Measurements from ENCODE around the gene CDC42EP4.
A peak's percentile ranks its signal among the peaks of the same experiment; 100 is the strongest.
"Not testable (repeated sequence)": the region's sequence is repeated elsewhere in the genome, so short reads cannot be mapped to it uniquely, and the experiment has no call there.

Gene CDC42EP4

GRCh38 chr17:73320601-73321264, 8.9 kb upstream of the CDC42EP4 start:
- DNase-seq (ENCODE audit: low spot score) = no peak

DNA sequence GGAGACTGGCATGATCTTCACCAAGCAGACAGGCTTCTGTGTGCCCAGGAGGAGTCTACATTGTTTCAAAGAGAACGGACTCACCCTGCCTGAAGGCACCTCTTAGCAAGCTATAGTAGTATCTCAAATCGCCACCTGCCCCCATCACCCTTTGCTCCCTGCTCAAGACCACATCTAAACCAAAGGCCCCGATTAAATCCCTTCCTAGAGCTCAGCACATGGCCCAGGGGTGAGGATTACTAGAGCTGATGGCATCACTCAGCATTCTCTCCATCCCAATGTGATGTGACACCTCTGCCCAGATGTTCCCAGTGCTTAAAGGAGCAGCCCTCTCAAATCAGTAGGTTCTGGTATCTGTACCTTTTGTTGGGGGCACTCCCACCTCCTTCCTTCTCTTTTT, 8.0 kb upstream of the CDC42EP4 start:
- DNase-seq (ENCODE audit: low spot score) = no peak

DNA sequence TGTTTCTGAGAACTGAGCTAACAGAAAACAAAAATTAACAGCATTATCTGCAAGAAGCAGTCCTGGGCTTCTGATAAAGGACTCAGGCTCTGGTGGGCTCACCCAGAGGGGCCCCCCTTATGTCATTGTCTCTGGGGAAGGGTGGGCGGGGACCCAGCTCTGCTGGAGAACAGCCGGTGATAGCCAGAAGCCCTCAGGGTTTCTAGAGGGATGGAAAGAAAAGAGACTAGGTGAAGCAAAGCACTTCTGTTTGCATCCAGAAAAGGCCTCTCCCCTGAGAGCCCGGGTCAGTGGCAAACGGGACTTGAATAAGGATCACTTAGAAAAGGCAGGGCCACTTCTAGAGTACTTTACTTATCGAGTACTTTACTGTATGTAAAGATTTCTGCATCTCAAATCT, 7.0 kb upstream of the CDC42EP4 start:
- no peak for DNase-seq (ENCODE audit: low spot score)

DNA sequence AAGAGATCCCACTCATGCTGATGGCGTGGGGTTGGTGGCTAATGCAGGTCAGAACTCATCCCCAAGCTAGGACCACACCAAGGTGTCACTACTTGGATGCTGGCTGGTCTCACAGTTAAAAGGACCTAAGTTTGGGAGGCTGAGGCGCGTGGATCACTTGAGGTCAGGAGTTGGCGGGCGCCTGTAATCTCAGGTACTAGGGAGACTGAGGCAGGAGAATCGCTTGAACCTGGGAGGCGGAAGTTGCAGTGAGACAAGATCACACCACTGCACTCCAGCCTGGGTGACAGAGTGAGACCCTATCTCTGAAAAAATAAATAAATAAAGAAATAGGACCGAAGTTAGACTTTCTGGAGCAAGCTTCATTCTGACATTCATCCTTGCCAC, 6.6 kb upstream of the CDC42EP4 start:
- DNase-seq (ENCODE audit: low spot score) = no peak

DNA sequence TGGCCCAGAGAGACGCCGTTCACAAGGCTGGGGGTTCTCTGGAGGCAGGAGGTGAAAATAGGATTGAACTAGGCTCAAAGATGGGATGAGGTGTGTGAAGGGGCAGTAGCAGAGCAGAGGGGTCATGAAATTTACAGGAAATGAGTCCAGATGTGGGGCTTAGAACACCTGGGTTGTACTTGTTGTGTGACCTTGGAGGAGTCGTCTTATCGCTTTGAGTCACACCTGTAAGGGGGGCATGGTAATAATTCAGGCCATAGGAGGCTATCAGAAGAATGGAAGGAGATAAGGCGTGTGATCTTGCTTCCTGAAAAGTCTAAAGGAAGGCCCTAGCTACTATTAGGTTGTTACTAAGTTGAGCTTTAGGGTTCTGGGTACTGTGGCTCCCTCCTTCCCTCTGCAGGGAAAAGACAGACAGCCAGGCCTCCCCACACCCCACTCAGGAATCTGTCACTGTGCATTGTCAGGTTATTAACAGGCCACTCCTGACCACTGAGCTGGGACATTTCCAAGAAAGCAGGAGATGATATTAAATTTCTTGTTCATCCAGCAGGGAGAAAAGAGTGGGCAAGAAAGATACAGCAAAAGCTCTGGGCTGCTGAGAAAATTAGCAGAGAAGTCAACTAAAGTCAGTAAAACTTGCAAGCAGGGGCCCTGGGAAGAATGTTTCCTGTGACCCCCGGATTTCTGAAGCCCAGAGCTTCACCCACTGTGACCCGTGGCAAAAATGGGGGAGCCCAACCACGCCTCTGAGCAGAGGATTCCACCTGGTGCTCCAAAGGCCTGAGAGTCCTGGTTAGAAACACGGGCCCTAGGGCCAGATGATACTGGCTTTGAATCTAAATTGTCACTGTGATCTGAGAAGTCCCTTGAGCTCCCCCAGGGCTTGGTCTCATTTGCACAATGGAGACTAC, 6.0 kb upstream of the CDC42EP4 start:
- no peak for DNase-seq (ENCODE audit: low spot score)

GRCh38 chr17:73316919-73317505, 5.2 kb upstream of the CDC42EP4 start:
- no peak for DNase-seq (ENCODE audit: low spot score)

DNA sequence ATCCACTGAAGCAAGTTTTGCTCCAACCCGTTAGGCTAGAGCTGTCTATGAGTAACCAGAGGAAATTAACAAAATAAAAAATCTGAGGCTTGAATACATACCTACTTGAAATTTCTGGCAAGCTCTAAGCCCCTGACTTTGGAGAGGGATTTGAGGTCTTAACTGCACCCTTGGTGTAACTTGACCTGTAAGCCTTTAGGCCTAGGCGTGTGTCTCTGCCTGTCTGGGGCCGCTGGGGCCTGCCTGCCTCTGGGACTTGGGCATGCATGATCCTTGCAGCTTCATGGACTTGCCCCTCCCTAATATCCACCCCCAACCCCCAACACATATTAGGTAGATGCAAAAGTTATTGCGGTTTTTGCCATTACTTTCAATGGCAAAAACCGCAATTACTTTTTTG, 3.7 kb upstream of the CDC42EP4 start:
- no peak for DNase-seq (ENCODE audit: low spot score)

DNA sequence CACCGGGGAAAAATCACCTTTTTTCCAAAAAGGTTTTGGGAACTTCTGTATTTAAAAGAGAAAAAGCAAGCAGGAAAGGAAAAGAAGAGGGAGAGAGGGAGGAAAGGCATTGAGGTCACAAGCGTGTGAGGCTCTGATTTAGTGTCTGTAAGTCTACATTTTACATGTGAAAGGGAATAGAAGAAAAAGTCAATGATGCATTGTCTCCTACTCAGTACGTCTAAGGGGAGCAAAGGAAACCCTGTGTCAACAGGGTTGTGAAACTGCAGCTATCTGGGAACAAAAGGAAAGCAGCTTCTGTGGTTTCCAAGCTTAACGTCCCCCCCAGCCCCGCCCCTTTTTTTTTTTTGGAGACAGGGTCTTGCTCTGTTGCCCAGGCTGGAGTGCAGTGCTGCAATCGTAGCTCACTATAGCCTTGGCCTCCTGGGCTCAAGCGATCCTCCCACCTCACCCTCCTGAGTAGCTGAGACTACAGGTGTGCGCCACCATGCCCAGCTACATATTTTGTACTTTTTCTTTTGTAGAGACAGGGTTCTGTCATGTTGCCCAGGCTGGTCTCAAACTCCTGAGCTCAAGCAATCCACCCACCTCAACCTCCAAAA, 1.8 kb upstream of the CDC42EP4 start:
- no peak for DNase-seq (ENCODE audit: low spot score)

DNA sequence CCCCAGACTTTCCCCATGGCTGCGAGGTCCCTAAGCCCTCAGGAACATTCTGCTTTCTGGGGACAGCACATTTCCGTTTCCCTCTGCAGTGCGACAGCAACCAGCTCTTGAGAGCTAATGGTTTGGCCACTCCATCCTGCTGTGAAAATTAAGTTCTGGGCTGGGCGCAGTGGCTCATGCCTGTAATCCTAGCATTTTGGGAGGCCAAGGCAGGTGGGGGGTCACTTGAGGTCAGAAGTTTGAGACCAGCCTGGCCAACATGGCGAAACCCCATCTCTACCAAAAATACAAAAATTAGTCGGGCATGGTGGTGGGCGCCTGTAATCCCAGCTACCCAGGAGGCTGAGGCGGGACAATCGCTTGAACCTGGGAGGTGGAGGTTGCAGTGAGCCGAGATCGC, 1.1 kb upstream of the CDC42EP4 start:
- not testable (repeated sequence) for DNase-seq (ENCODE audit: low spot score)

DNA sequence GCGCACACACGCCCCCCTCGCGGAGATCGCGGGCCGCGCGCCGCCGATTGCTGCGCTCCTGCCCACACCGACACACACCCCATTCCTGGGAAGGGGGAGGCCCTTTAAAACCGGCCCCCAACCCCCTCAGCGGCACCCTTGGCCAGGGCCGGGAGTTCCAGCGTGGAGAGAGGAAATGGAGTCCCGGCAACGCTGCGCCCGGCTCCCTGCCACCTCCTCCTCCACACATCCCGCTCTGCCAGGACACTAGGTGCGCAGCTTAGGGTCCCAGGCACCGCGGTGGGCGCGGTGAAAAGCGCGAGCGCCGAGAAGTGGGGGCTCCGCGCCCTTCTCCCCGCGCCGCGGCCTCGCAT, 397 bp downstream of the CDC42EP4 start:
- no peak for DNase-seq (ENCODE audit: low spot score)

GRCh38 chr17:73309727-73310596, 1.8 kb downstream of the CDC42EP4 start:
- DNase-seq (ENCODE audit: low spot score) = no peak

GRCh38 chr17:73308959-73309358, 2.8 kb downstream of the CDC42EP4 start:
- DNase-seq (ENCODE audit: low spot score) = not testable (repeated sequence)

DNA sequence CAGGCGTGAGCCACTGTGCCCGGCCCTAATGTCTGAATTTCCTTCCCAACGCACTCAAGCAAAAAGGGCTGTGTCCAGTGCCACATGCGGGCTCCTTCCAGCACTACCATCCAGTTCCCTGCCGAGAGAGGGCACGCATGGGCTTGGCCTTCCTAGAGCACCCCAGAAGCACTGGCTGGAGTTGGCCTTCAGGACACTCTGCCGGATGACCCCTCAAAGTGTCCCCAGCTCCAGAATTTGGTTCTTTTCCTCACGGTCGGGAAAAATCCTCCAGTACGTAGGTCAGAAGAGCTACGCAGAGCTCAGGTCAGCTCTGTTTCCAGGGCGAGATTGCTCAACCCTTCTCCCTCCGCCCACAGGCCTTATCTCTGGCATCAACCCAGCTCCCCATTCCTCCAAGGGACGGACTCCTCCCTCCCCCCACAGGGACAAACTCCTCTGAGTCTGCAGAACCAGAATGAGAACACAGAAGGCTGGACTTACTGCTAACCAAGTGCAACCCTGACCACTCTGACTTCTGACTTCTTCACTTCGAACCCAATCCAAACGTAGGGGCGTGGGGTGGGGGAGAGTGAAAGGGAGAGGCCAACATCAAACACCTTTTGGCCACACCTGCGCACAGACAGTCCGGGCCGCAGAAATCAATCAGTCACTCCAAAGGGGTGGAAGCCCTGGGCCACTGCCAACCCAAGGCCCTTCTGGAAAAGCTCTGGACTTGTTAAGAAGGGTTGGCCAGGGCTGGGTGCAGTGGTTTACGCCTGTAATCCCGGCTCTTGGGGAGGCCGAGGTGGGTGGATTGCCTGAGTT, 3.6 kb downstream of the CDC42EP4 start:
- DNase-seq (ENCODE audit: low spot score) = peak; percentile 90

DNA sequence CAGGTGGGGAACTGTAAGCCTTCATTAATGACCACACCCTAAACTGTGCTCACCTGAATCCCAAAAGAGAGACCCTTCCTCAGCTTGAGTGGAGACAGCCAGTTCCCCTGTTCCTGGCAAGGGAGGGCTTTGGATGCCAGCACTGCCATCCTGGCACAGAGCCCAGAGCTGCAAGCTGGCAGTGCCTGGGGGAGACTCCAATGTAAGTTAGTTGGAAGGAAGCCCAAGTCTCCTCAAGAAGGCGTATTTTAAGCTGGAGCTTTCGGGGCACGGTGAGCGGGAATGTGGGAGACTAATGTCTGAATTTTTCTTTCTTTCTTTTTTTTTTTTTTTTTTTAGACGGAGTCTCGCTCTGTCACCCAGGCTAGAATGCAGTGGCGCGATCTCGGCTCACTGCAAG, 4.7 kb downstream of the CDC42EP4 start:
- DNase-seq (ENCODE audit: low spot score) = no peak

- DNase-seq (ENCODE audit: low spot score) = no peak
These were observed 5.7 kb downstream of the CDC42EP4 start for GRCh38 chr17:73305845-73306836.

DNA sequence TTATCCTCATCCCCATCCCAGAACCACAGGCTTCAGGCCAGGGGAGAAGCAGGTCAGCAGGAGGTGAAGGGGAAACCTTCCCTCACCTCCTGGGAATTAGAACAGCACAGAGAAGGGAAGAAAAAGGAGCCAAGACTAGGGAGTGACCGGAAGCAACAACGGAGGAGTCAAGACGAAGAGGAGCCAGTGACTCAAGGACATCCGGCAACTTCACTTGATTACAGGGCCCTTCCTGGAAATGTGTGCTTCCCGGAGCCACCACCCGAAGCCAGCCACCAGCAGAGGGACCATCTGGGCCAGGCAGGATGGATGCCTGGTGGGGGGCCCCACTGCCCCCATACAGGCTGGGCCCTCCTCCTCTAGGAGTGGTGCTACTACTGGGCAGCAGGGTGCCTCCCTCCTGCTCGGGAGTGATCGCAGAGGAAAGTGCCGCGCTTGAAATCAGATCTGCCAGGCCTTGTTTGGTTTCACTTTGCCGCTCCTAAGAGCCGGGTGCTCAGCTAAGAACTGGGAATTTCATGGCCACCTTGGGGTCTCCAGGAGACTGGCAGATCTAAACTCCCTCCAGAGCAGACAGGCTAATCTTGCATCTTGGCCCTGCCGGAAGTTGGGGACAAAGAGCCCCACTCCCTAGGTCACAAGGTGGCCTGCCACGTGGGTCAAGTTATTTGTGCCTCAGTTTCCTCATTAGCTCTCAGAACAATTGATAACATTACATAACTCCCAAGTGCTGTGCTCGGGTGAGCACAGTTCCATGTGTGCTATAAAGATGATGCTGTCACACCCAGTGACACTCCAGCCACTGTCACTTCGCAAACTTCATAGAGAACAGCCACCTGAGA, 6.6 kb downstream of the CDC42EP4 start:
- peak; percentile 78 for DNase-seq (ENCODE audit: low spot score)

DNA sequence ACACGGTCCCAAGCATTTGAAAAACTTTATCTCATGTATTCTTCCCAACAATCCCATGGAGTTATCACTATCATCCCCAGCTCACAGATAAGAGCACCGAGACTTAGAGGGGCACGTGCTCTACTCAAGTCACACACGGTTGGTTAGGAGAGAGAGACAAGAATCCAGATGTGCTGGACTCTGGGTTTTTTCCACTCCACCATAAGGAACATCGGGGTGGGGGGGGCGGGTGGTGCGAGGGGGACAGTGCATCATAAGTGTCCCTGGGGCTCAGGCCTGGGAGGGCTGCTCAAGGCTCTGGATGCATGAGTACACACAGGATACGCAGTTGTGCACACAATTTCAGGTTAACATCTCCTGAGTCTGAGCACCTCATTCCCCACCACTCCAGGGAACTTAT, 7.4 kb downstream of the CDC42EP4 start:
- DNase-seq (ENCODE audit: low spot score) = no peak

DNA sequence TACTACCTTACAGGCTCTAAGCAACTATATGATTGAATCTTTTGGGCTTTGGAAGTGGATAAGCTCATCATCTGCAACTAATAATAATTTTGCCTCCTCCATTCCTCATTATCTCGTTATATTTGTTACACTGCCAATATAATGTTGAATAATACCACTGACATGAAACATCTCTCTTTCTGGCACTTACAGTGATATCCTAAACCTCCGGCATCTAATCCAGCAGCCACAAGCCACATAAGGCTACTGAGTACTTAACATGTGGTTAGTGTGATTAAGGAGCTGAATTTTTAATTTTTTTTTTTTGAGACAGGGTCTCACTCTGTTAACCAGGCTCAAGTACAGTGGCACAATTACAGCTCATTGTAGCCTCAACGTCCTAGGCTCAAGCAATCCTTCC, 9.6 kb downstream of the CDC42EP4 start:
- DNase-seq (ENCODE audit: low spot score) = no peak

DNA sequence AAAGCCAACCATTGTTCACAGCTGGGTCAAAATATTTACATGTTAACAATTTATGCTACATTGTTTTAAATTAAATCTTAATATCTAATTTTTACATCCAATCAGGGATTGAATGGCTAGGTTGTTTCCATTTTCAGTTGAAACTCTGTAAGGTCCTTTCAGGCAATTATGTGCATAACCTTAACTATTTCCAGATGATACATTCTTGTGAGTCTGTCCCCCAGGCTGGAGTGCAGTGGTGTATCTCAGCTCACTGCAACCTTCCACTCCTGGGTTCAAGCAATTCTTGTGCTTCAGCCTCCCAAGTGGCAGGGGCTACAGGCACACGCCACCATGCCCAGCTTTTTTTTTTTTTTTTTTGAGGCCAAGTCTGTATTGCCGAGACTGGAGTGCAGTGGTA, 10.4 kb downstream of the CDC42EP4 start:
- no peak for DNase-seq (ENCODE audit: low spot score)

Data from hepatic stellate cell (primary cell).